K562 (cell line): Measurements from ENCODE around the gene PSMD2. TPM values are rescaled to one million over a fixed set of nuclear protein-coding genes. Genes with fewer than 3 reads are reported as not detected.

Source experiments
- ATF2 ChIP-seq: sonication (generic); formaldehyde crosslinking; IDR thresholded peaks from 2 replicates; pipeline ENCODE4 v1.8.1; 2022; ENCODE audit warnings: missing genetic modification reagents
- CCNT2 ChIP-seq: IDR thresholded peaks from 2 replicates; pipeline ENCODE4 v1.6.1; 2011; ENCODE audit warnings: borderline replicate concordance, low read depth, mild to moderate bottlenecking, moderate library complexity, mixed read lengths, low read length; ENCODE audit not compliant: insufficient read length; ENCODE audit errors: extremely low read depth
- CTBP1 ChIP-seq: fragments of 450-650 bp; IDR thresholded peaks from 2 replicates; pipeline ENCODE4 v1.6.1; 2016; ENCODE audit warnings: borderline replicate concordance
- FOXK2 ChIP-seq, 2 experiments: fragments of 450-650 bp; IDR thresholded peaks in 1 of 2; conservative IDR thresholded peaks in 1 of 2; 2 replicates each; pipeline ENCODE4 v1.6.1; 2016; ENCODE audit warnings: low read depth in 2 of 2, mild to moderate bottlenecking in 1 of 2
- IFI16 ChIP-seq: fragments of 250-450 bp; sonication (Bioruptor Pico); IDR thresholded peaks from 2 replicates; pipeline ENCODE4 v2.1.2; 2022; ENCODE audit warnings: mild to moderate bottlenecking, inconsistent platforms
- IRF9 ChIP-seq: fragments of 450-650 bp; IDR thresholded peaks from 2 replicates; pipeline ENCODE4 v1.6.1; 2016; ENCODE audit warnings: missing biosample characterization, missing genetic modification characterization
- MXD1 ChIP-seq: fragments of 250-450 bp; sonication (Bioruptor Pico); IDR thresholded peaks from 2 replicates; pipeline ENCODE4 v1.8.0; 2021; ENCODE audit warnings: borderline replicate concordance, mild to moderate bottlenecking, moderate library complexity; ENCODE audit not compliant: poor library complexity, severe bottlenecking
- POLR2B ChIP-seq: fragments of 450-650 bp; IDR thresholded peaks from 2 replicates; pipeline ENCODE4 v1.6.1; 2018; ENCODE audit warnings: low read depth; ENCODE audit not compliant: partially characterized antibody
- POLR2H ChIP-seq: IDR thresholded peaks from 2 replicates; pipeline ENCODE4 v1.6.1; 2016; ENCODE audit warnings: missing genetic modification characterization, low read depth, mild to moderate bottlenecking, control low read depth, missing compliant biosample characterization, moderate library complexity
- PRDM10 ChIP-seq: fragments of 450-650 bp; IDR thresholded peaks from 2 replicates; pipeline ENCODE4 v1.6.1; 2018; ENCODE audit not compliant: partially characterized antibody
- RNF219 ChIP-seq: fragments of 250-450 bp; sonication (Bioruptor Pico); IDR thresholded peaks from 2 replicates; pipeline ENCODE4 v1.5.0; 2022; ENCODE audit warnings: mild to moderate bottlenecking
- SMARCC2 ChIP-seq: fragments of 450-650 bp; IDR thresholded peaks from 2 replicates; pipeline ENCODE4 v1.6.1; 2017; ENCODE audit warnings: antibody characterized with exemption, moderate library complexity, mild to moderate bottlenecking, low read depth
- TCF3 ChIP-seq: sonication (generic); formaldehyde crosslinking; IDR thresholded peaks from 2 replicates; pipeline ENCODE4 v1.4.0; 2020; ENCODE audit warnings: mild to moderate bottlenecking, missing genetic modification reagents
- ZNF707 ChIP-seq: fragments of 250-450 bp; sonication (Bioruptor Pico); conservative IDR thresholded peaks from 2 replicates; pipeline ENCODE4 v1.8.0; 2022; ENCODE audit warnings: inconsistent platforms, mild to moderate bottlenecking, moderate library complexity
- ZNF77 ChIP-seq: fragments of 250-450 bp; sonication (Bioruptor Pico); IDR thresholded peaks from 2 replicates; pipeline ENCODE4 v1.5.0; 2020
- polyA plus RNA-seq, 8 experiments: library from polyadenylated mRNA; depleted of rRNA in 4 of 8; stranded (reverse) in 5 of 8; unstranded in 3 of 8; fragments of >200 nt; fragmentation: Nextera tagmentation in 2 of 8; fragmentation: Illumina TruSeq in 1 of 8; extraction: Ambion mirVana in 2 of 8; extraction: Trizol in 1 of 8; gene quantifications; 2 replicates each; pipeline versions ENCODE4 v1.2.1 to v1.2.3, GENCODE V29; 2011 to 2014; ENCODE audit warnings: inconsistent platforms in 1 of 8, missing spikeins in 1 of 8
- total RNA-seq, 7 experiments: library from RNA; depleted of rRNA in 6 of 7; stranded (reverse); fragments of >200 nt in 6 of 7; fragmentation: Illumina TruSeq in 2 of 7; extraction: Trizol in 2 of 7; gene quantifications; 2 replicates each; pipeline versions ENCODE4 v1.2.1 to v1.2.3, GENCODE V29; 2011 to 2021; ENCODE audit warnings: low replicate concordance in 1 of 7

The PSMD2 gene
- total and polyA plus RNA-seq, 9 of the 15 experiments (the other 6 are each of a cell fraction or from before 2014, with no cell fraction given): 152 to 484 (median 295) TPM

GRCh38 chr3:184335661-184336546, 36.9 kb downstream of the PSMD2 start (continued):
- TF ChIP-seq PRDM10 (no peak), IFI16 (CRISPR knock-in tag) (no peak), SMARCC2 (no peak), ZNF77 (CRISPR knock-in tag) (no peak), POLR2H (tag) (no peak), IRF9 (tag) (no peak), CTBP1 (peak; percentile 40; the same call in 1 of the 2 replicates), FOXK2 (conservative IDR thresholded peaks at IDR 0.05 in 1 of 2, IDR thresholded peaks at IDR 0.05 in 1 of 2; ENCODE audit: low read depth in 2 of 2) (peak in 1 of 2 experiments; percentile 33; a peak in 1 of 4 replicates), ATF2 (CRISPR knock-in tag) (0 out of 2 replicates have a peak, but pooled peaks have one; percentile 61), TCF3 (CRISPR knock-in tag) (no peak), MXD1 (CRISPR knock-in tag) (no peak), CCNT2 (peak; percentile 62), POLR2B (peak; percentile 84), ZNF707 (CRISPR knock-in tag) (no peak), RNF219 (CRISPR knock-in tag) (no peak)
